GM12892 (cell line): ENCODE results near the gene LY6G6D.

Experiments
- DNase-seq: peaks from one replicate; pipeline ENCODE4 v3.0.0; 2011; ENCODE audit not compliant: insufficient read length
- FAIRE-seq: peaks from 2 replicates; lab custom pipeline; 2011; peaks lifted over from hg19 to GRCh38; lab: Jason Lieb, UNC
- POLR2A ChIP-seq: IDR thresholded peaks from 2 replicates; pipeline ENCODE4 v1.6.1; 2011; ENCODE audit warnings: low read depth, low read length, control low read depth
- POLR2AphosphoS5 ChIP-seq: IDR thresholded peaks from 2 replicates; pipeline ENCODE4 v1.6.1; 2011; ENCODE audit warnings: low read depth, low read length, control low read depth
- TAF1 ChIP-seq: IDR thresholded peaks from 2 replicates; pipeline ENCODE4 v1.6.1; 2011; ENCODE audit warnings: low read depth, mild to moderate bottlenecking, control low read depth, low read length, borderline replicate concordance

The LY6G6D gene

GRCh38 chr6:31762878-31763618 lies 47.9 kb downstream of the LY6G6D start:
- FAIRE-seq (no peak), DNase-seq (no peak)
- no peak for TF ChIP-seq POLR2A
- TF ChIP-seq TAF1: no peak
- no peak for TF ChIP-seq POLR2AphosphoS5

- TF ChIP-seq POLR2A (no peak), TAF1 (no peak), POLR2AphosphoS5 (no peak)
- DNase-seq (no peak), FAIRE-seq (no peak)
Observed at GRCh38 chr6:31763619-31763940, 48.4 kb downstream of the LY6G6D start.

GRCh38 chr6:31764198-31764597 lies 49.0 kb downstream of the LY6G6D start:
- TF ChIP-seq POLR2AphosphoS5: no peak
- no peak for TF ChIP-seq TAF1
- TF ChIP-seq POLR2A: no peak
- no peak for FAIRE-seq

GRCh38 chr6:31765559-31765909 lies 50.4 kb downstream of the LY6G6D start:
- no peak for DNase-seq
- FAIRE-seq: no peak
- TF ChIP-seq TAF1 (no peak), POLR2AphosphoS5 (no peak), POLR2A (no peak)

More at GRCh38 chr6:31764198-31764597, 49.0 kb downstream of the LY6G6D start:
- DNase-seq: no peak

GRCh38 chr6:31765910-31766794 lies 51.0 kb downstream of the LY6G6D start:
- DNase-seq (no peak), FAIRE-seq (no peak)
- TF ChIP-seq TAF1 (no peak), POLR2A (no peak)

- no peak for TF ChIP-seq POLR2A
- TF ChIP-seq TAF1: no peak
- TF ChIP-seq POLR2AphosphoS5: no peak
- DNase-seq (no peak), FAIRE-seq (no peak)
Observed at GRCh38 chr6:31767096-31767645, 52.0 kb downstream of the LY6G6D start.
